Nephron (organoid): ENCODE results near the gene DSTN.

Experiments
- H3K27ac Mint-ChIP-seq, 3 experiments: 2 replicates each; pipeline ENCODE4 v1.8.0; 2020; ENCODE audit warnings: mixed read lengths in 3 of 3, mild to moderate bottlenecking in 2 of 3, moderate library complexity in 1 of 3
- H3K27me3 Mint-ChIP-seq: 2 replicates; pipeline ENCODE4 v1.8.0; 2021; ENCODE audit warnings: low read depth, mild to moderate bottlenecking, moderate library complexity, mixed read lengths
- H3K36me3 Mint-ChIP-seq: 2 replicates; pipeline ENCODE4 v1.8.0; 2020; ENCODE audit warnings: low read depth, mixed read lengths
- H3K4me1 Mint-ChIP-seq: 2 replicates; pipeline ENCODE4 v1.8.0; 2020; ENCODE audit warnings: mixed read lengths
- H3K4me3 Mint-ChIP-seq, 3 experiments: 2 replicates each; pipeline ENCODE4 v1.8.0; 2020; ENCODE audit warnings: mild to moderate bottlenecking in 3 of 3, mixed read lengths in 3 of 3, moderate library complexity in 2 of 3
- H3K9me3 Mint-ChIP-seq: 2 replicates; pipeline ENCODE4 v1.8.0; 2020; ENCODE audit warnings: mixed read lengths
- TF ChIP-seq, protein P1 (sequence below), 3 experiments: fragments of 200-600 bp; sonication (generic); IDR thresholded peaks; one replicate each; pipeline ENCODE4 v1.5.0; 2021; ENCODE audit warnings: antibody characterized with exemption in 3 of 3; ENCODE audit not compliant: unreplicated experiment in 3 of 3

Gene DSTN

DNA sequence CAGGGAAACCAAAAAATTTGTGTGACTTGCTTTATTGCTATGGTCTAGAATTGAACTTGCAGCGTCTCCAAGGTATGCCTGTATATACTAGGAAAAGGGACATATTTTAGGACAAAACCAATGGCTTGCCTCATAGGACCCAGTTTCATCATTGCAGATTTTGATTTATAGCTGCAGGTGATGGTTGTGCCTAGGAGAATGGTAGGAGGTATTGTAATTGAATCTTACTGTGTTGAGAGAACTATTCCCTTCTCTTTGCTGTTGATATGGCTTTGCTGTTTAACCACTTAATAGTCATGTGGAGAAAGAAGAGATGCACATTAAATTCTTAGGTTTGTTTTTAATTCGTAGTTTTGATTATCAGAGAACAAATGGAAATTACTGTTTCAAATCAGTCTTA, 16.4 kb downstream of the DSTN start:
- Mint-ChIP-seq H3K4me3 (no peak overlapping the region), H3K27ac (no peak overlapping the region), H3K9me3 (no peaks in the 10 kb centered on the region), H3K27me3 (no peaks in the 10 kb centered on the region), H3K4me1 (peaks cover 30% of the 10 kb centered on the region), H3K36me3 (no peaks in the 10 kb centered on the region)
- TF ChIP-seq, protein P1, sequence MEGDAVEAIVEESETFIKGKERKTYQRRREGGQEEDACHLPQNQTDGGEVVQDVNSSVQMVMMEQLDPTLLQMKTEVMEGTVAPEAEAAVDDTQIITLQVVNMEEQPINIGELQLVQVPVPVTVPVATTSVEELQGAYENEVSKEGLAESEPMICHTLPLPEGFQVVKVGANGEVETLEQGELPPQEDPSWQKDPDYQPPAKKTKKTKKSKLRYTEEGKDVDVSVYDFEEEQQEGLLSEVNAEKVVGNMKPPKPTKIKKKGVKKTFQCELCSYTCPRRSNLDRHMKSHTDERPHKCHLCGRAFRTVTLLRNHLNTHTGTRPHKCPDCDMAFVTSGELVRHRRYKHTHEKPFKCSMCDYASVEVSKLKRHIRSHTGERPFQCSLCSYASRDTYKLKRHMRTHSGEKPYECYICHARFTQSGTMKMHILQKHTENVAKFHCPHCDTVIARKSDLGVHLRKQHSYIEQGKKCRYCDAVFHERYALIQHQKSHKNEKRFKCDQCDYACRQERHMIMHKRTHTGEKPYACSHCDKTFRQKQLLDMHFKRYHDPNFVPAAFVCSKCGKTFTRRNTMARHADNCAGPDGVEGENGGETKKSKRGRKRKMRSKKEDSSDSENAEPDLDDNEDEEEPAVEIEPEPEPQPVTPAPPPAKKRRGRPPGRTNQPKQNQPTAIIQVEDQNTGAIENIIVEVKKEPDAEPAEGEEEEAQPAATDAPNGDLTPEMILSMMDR (IDR thresholded peaks at IDR 0.05; ENCODE audit: unreplicated experiment in 3 of 3) = no peak

- peaks cover 30% of the 10 kb centered on the region for H3K4me1 Mint-ChIP-seq
- no peak overlapping the region for H3K4me3 Mint-ChIP-seq
- H3K27me3 Mint-ChIP-seq = no peaks in the 10 kb centered on the region
- H3K36me3 Mint-ChIP-seq = peaks cover 4% of the 10 kb centered on the region
- H3K27ac Mint-ChIP-seq = no peak overlapping the region
- TF ChIP-seq, protein P1 (IDR thresholded peaks at IDR 0.05; ENCODE audit: unreplicated experiment in 3 of 3) = no peak
- no peaks in the 10 kb centered on the region for H3K9me3 Mint-ChIP-seq
Measured at GRCh38 chr20:17587148-17587547, 17.3 kb downstream of the DSTN start.

DNA sequence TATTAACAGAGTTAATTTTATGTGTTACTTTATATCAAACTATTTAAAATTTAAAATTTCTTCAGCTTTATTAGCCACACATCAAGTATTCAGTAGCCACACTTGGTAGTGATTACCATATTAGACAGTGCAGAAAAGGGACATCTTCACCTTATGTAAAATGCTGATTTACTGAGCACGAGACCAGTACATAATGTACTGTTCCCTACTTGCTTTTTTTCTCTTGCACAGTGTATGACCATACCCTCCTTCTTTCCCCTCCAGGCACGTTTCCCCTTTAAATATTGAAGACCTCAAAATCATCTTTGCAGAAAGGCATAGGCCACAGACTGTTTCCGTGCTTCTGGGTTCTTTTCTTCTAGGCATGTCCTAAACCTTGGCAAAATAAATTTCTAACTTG, 17.9 kb downstream of the DSTN start:
- TF ChIP-seq, protein P1 (IDR thresholded peaks at IDR 0.05; ENCODE audit: unreplicated experiment in 3 of 3) = no peak
- peaks cover 30% of the 10 kb centered on the region for H3K4me1 Mint-ChIP-seq
- H3K27me3 Mint-ChIP-seq = no peaks in the 10 kb centered on the region
- H3K9me3 Mint-ChIP-seq = no peaks in the 10 kb centered on the region
- peaks cover 7% of the 10 kb centered on the region for H3K36me3 Mint-ChIP-seq
- H3K4me3 Mint-ChIP-seq = no peak overlapping the region
- H3K27ac Mint-ChIP-seq = no peak overlapping the region

- Mint-ChIP-seq H3K27me3 (no peaks in the 10 kb centered on the region), H3K4me1 (peaks cover 38% of the 10 kb centered on the region), H3K4me3 (no peak overlapping the region), H3K36me3 (peaks cover 15% of the 10 kb centered on the region), H3K9me3 (no peaks in the 10 kb centered on the region), H3K27ac (peak overlapping the region in 1 of 3 experiments; percentile 76)
- TF ChIP-seq, protein P1 (IDR thresholded peaks at IDR 0.05; ENCODE audit: unreplicated experiment in 3 of 3) = no peak
Measured at GRCh38 chr20:17589161-17589834, 19.4 kb downstream of the DSTN start.

GRCh38 chr20:17590245-17590644, 20.4 kb downstream of the DSTN start:
- Mint-ChIP-seq H3K9me3 (no peaks in the 10 kb centered on the region), H3K4me3 (no peak overlapping the region), H3K27me3 (no peaks in the 10 kb centered on the region), H3K27ac (peak overlapping the region; percentile 65 to 76 (median 75)), H3K36me3 (peaks cover 15% of the 10 kb centered on the region), H3K4me1 (peaks cover 40% of the 10 kb centered on the region)
- TF ChIP-seq, protein P1 (IDR thresholded peaks at IDR 0.05; ENCODE audit: unreplicated experiment in 3 of 3) = no peak

GRCh38 chr20:17593902-17594301, 24.0 kb downstream of the DSTN start:
- Mint-ChIP-seq H3K27me3 (no peaks in the 10 kb centered on the region), H3K9me3 (no peaks in the 10 kb centered on the region), H3K27ac (no peak overlapping the region), H3K4me3 (no peak overlapping the region), H3K4me1 (peaks cover 43% of the 10 kb centered on the region), H3K36me3 (peaks cover 31% of the 10 kb centered on the region)
- TF ChIP-seq, protein P1 (IDR thresholded peaks at IDR 0.05; ENCODE audit: unreplicated experiment in 3 of 3) = no peak
